Measurements from ENCODE around the gene DDX51. TPM values are rescaled to one million over a fixed set of nuclear protein-coding genes. Genes with fewer than 3 reads are reported as not detected.

The DDX51 gene
- total and polyA plus RNA-seq, 2 of the 4 experiments (the other 2 are of a cell fraction): 3.8 to 14.5 TPM

DNA sequence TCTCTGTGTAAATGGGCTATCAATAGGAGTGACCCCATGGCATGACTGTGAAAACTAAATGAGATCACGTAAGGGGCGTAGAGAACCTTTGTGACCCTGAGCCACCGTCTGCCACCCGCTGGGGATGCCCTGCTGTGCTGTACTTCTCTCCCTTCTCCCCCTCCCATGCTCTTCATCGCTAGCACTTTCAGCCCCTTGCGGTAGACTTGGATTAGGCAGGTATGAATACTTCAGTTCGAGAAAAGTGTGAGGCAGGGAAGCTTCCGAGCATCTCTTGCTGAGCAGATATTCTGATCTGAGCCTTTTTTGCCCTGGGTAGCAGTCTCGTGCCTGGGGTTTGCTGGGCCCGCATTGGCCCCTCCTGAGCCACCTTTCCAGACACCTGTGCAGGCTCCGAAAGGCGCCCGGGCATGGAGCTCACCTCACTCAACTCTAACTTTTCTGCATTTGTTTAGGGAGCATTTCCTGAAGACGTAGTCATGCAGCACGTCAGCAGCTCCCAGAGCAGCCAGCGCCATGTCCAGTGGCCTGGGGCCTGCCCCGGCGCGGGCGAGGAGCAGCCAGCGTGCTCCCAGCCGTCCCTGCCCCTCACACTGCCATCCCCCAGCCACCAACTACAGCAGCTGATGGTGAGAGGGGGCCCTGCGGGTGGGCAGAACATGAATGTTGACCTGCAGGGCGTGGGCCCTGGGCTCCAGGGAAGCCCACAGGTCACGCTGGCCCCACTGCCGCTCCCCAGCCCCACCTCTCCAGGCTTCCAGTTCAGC is 40.4 kb downstream of the DDX51 start:
- intact Hi-C loops (cut with micrococcal nuclease): no loop called here
- H3K27me3 ChIP-seq (ENCODE audit: control insufficient read depth, insufficient read depth, low read length): no peaks in the 10 kb centered on the region
- TF ChIP-seq, protein P1, sequence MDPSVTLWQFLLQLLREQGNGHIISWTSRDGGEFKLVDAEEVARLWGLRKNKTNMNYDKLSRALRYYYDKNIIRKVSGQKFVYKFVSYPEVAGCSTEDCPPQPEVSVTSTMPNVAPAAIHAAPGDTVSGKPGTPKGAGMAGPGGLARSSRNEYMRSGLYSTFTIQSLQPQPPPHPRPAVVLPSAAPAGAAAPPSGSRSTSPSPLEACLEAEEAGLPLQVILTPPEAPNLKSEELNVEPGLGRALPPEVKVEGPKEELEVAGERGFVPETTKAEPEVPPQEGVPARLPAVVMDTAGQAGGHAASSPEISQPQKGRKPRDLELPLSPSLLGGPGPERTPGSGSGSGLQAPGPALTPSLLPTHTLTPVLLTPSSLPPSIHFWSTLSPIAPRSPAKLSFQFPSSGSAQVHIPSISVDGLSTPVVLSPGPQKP (IDR thresholded peaks at IDR 0.05; ENCODE audit: borderline replicate concordance, low read depth, low read length): no peak
- TF ChIP-seq, protein P2, sequence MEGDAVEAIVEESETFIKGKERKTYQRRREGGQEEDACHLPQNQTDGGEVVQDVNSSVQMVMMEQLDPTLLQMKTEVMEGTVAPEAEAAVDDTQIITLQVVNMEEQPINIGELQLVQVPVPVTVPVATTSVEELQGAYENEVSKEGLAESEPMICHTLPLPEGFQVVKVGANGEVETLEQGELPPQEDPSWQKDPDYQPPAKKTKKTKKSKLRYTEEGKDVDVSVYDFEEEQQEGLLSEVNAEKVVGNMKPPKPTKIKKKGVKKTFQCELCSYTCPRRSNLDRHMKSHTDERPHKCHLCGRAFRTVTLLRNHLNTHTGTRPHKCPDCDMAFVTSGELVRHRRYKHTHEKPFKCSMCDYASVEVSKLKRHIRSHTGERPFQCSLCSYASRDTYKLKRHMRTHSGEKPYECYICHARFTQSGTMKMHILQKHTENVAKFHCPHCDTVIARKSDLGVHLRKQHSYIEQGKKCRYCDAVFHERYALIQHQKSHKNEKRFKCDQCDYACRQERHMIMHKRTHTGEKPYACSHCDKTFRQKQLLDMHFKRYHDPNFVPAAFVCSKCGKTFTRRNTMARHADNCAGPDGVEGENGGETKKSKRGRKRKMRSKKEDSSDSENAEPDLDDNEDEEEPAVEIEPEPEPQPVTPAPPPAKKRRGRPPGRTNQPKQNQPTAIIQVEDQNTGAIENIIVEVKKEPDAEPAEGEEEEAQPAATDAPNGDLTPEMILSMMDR (conservative IDR thresholded peaks at IDR 0.05; ENCODE audit: low read depth, low read length): no peak
- TF ChIP-seq MXI1 (IDR thresholded peaks at IDR 0.05; ENCODE audit: borderline replicate concordance, low read depth, low read length): no peak
- TF ChIP-seq POLR2A (IDR thresholded peaks at IDR 0.05; ENCODE audit: low read depth, low read length): no peak
- no peak for TF ChIP-seq RFX5 (IDR thresholded peaks at IDR 0.05; ENCODE audit: low read depth, low read length)
- no peak for TF ChIP-seq CHD1 (IDR thresholded peaks at IDR 0.05; ENCODE audit: low read depth, low read length)
- TF ChIP-seq FOS (IDR thresholded peaks at IDR 0.05; ENCODE audit: low read depth, low read length): no peak
- TF ChIP-seq CEBPB (IDR thresholded peaks at IDR 0.05; ENCODE audit: low read depth, low read length): no peak
- TF ChIP-seq RAD21 (IDR thresholded peaks at IDR 0.05; ENCODE audit: low read length): no peak
- TF ChIP-seq NFE2L2 (IDR thresholded peaks at IDR 0.05; ENCODE audit: low read depth, low read length): no peak
- no peak for TF ChIP-seq RCOR1 (IDR thresholded peaks at IDR 0.05; ENCODE audit: insufficient replicate concordance, low read length)
- no peak for TF ChIP-seq MAZ (IDR thresholded peaks at IDR 0.05; ENCODE audit: borderline replicate concordance, low read depth, low read length)
- no peak for TF ChIP-seq SMC3 (IDR thresholded peaks at IDR 0.05; ENCODE audit: low read depth, low read length)
- TF ChIP-seq, protein P3, sequence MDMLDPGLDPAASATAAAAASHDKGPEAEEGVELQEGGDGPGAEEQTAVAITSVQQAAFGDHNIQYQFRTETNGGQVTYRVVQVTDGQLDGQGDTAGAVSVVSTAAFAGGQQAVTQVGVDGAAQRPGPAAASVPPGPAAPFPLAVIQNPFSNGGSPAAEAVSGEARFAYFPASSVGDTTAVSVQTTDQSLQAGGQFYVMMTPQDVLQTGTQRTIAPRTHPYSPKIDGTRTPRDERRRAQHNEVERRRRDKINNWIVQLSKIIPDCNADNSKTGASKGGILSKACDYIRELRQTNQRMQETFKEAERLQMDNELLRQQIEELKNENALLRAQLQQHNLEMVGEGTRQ (IDR thresholded peaks at IDR 0.05; ENCODE audit: low read depth, low read length): no peak
- TF ChIP-seq BHLHE40 (IDR thresholded peaks at IDR 0.05; ENCODE audit: low read depth, low read length): no peak

More for the DNA sequence above, 40.4 kb downstream of the DDX51 start:
- WGBS, 2 experiments (ENCODE audit: extremely low coverage in 2 of 2, insufficient read length in 1 of 2): no CpG with 5 or more reads among the region's 26 CpGs
- H4K91ac ChIP-seq (ENCODE audit: insufficient read depth, low read depth, low read length): no peak overlapping the region
- no peak overlapping the region for H3K9ac ChIP-seq (ENCODE audit: low read depth, low read length)
- H2BK20ac ChIP-seq (ENCODE audit: low read depth, low read length): no peak overlapping the region
- BruUV-seq (replicated peaks): no TSS peak
- H4K20me1 ChIP-seq (ENCODE audit: insufficient read depth, low read length): no peaks in the 10 kb centered on the region; the same call in none of the 2 replicates
- H3K36me3 ChIP-seq (ENCODE audit: control insufficient read depth, insufficient read depth, low read length): peaks cover 16% of the 10 kb centered on the region; the same call in 1 of the 2 replicates
- H2AK5ac ChIP-seq (ENCODE audit: low read depth, low read length): no peak overlapping the region
- no peak overlapping the region for H3K23ac ChIP-seq (ENCODE audit: low read depth, low read length)
- ATAC-seq (ENCODE audit: low read depth) (no peak), DNase-seq (no peak)
- no peak overlapping the region for H3K4me3 ChIP-seq (ENCODE audit: insufficient read depth, low read depth, low read length)
- no peak overlapping the region for H3K18ac ChIP-seq (ENCODE audit: low read depth, low read length)
- no peak overlapping the region for H3K4ac ChIP-seq (ENCODE audit: low read depth, low read length)
- no peak overlapping the region for H2AK9ac ChIP-seq (replicated peaks; ENCODE audit: low read depth, low read length, poor library complexity)
- no peak overlapping the region for H4K8ac ChIP-seq (ENCODE audit: low read depth in 2 of 2, low read length in 2 of 2)
- H2BK15ac ChIP-seq (ENCODE audit: low read depth, low read length): no peak overlapping the region
- H3K4me2 ChIP-seq (ENCODE audit: low read depth, low read length): no peak overlapping the region
- H4K5ac ChIP-seq (ENCODE audit: low read depth, low read length): no peak overlapping the region
- ChIA-PET CTCF (no interaction called here), POLR2A (ENCODE audit: unreplicated experiment) (no interaction called here)
- in situ Hi-C loops (cut with MboI; ENCODE audit: low sequenced_read_pairs): no loop called here
- H3K9me1 ChIP-seq (ENCODE audit: insufficient read depth, low read length): 0 out of 2 replicates have a peak, but pooled peaks cover 3% of the 10 kb centered on the region
- H3K4me1 ChIP-seq (ENCODE audit: control insufficient read depth, insufficient read depth, low read length): peaks cover 2% of the 10 kb centered on the region; the same call in 1 of the 2 replicates
- H3K79me1 ChIP-seq (ENCODE audit: low read depth in 1 of 2, low read length in 2 of 2): peaks cover 4 to 15% of the 10 kb centered on the region in 2 experiments; a peak in 3 of 4 replicates
- H2AFZ ChIP-seq (replicated peaks; ENCODE audit: low read length, poor library complexity): no peak overlapping the region
- no peak overlapping the region for H2BK120ac ChIP-seq (ENCODE audit: low read depth, low read length)
- H3K9me3 ChIP-seq (ENCODE audit: control insufficient read depth, insufficient read depth, low read length): no peaks in the 10 kb centered on the region
- H3K14ac ChIP-seq (replicated peaks; ENCODE audit: low read depth, low read length): no peak overlapping the region
- H3K27ac ChIP-seq (ENCODE audit: insufficient read depth, low read length): no peak overlapping the region
- dilution Hi-C loops (cut with HindIII; ENCODE audit: low sequenced_read_pairs, unreplicated experiment): no loop called here
- H2BK5ac ChIP-seq (ENCODE audit: low read depth, low read length, poor library complexity, severe bottlenecking): no peak overlapping the region
- H3K56ac ChIP-seq (ENCODE audit: extremely low read depth, insufficient read depth, low read length): no peak overlapping the region
